Fibroblast of skin of abdomen (primary cell): ENCODE data around the gene H3-3A.
"Not testable (repeated sequence)": the region's sequence is repeated elsewhere in the genome, so short reads cannot be mapped to it uniquely, and the experiment has no call there.

Experiments
- DNase-seq: peaks from one replicate; pipeline ENCODE4 v3.0.0-alpha.2; 2013

H3-3A gene

GRCh38 chr1:226085675-226086285, 23.3 kb downstream of the H3-3A start:
- DNase-seq: no peak

GRCh38 chr1:226086776-226087175, 24.3 kb downstream of the H3-3A start:
- no peak for DNase-seq

GRCh38 chr1:226091461-226091860, 28.9 kb downstream of the H3-3A start:
- DNase-seq: no peak

GRCh38 chr1:226092048-226092820, 29.7 kb downstream of the H3-3A start:
- not testable (repeated sequence) for DNase-seq

GRCh38 chr1:226092965-226093364, 30.4 kb downstream of the H3-3A start:
- DNase-seq: peak; percentile 59

GRCh38 chr1:226093621-226094020, 31.1 kb downstream of the H3-3A start:
- no peak for DNase-seq

- DNase-seq: no peak
These were observed 31.9 kb downstream of the H3-3A start for GRCh38 chr1:226094451-226094850.

GRCh38 chr1:226095286-226095685, 32.8 kb downstream of the H3-3A start:
- no peak for DNase-seq

GRCh38 chr1:226097866-226098625, 35.5 kb downstream of the H3-3A start:
- DNase-seq: peak; percentile 69

- no peak for DNase-seq
These were observed 36.6 kb downstream of the H3-3A start for GRCh38 chr1:226098870-226099835.

GRCh38 chr1:226100436-226101391, 38.2 kb downstream of the H3-3A start:
- peak; percentile 36 for DNase-seq

- no peak for DNase-seq
These were observed 42.2 kb downstream of the H3-3A start for GRCh38 chr1:226104671-226105121.

GRCh38 chr1:226107471-226108460, 45.2 kb downstream of the H3-3A start:
- no peak for DNase-seq

GRCh38 chr1:226108935-226109828, 46.7 kb downstream of the H3-3A start:
- DNase-seq: no peak

- DNase-seq: peak; percentile 83
These were observed 47.3 kb downstream of the H3-3A start for GRCh38 chr1:226109829-226110248.

- DNase-seq: peak; percentile 42
These were observed 48.0 kb downstream of the H3-3A start for GRCh38 chr1:226110249-226111097.

GRCh38 chr1:226111098-226111882, 48.8 kb downstream of the H3-3A start:
- no peak for DNase-seq
